Liver (tissue), 9 donors: ENCODE results near the gene TJP3. TPM values are rescaled to one million over a fixed set of nuclear protein-coding genes. Genes with fewer than 3 reads are reported as not detected.

Experiments
- DNase-seq: peaks from one replicate; pipeline ENCODE4 v3.0.0-alpha.2; 2017; ENCODE audit warnings: low spot score
- H3K27ac ChIP-seq, 2 donors: one replicate each; pipeline ENCODE4 v1.7.0; 2013; ENCODE audit warnings: inconsistent platforms in 2 of 2, low read length in 2 of 2, control low read depth in 1 of 2, low read depth in 1 of 2, mild to moderate bottlenecking in 1 of 2
- H3K27me3 ChIP-seq, 4 donors: one replicate each; pipeline versions ENCODE4 v1.6.1 to v1.7.0; 2013; ENCODE audit warnings: low read length in 3 of 4, inconsistent platforms in 1 of 4, mild to moderate bottlenecking in 1 of 4, moderate library complexity in 1 of 4; ENCODE audit not compliant: control insufficient read depth in 4 of 4, insufficient read depth in 4 of 4
- H3K36me3 ChIP-seq, 4 donors: one replicate each; pipeline versions ENCODE4 v1.6.1 to v1.7.0; 2013; ENCODE audit warnings: low read length in 3 of 4, mild to moderate bottlenecking in 3 of 4, low read depth in 1 of 4, moderate library complexity in 1 of 4; ENCODE audit not compliant: control insufficient read depth in 4 of 4, insufficient read depth in 3 of 4
- H3K4me1 ChIP-seq, 4 donors: one replicate each; pipeline versions ENCODE4 v1.6.1 to v1.7.0; 2013; ENCODE audit warnings: low read length in 3 of 4, mild to moderate bottlenecking in 3 of 4, moderate library complexity in 1 of 4; ENCODE audit not compliant: control insufficient read depth in 4 of 4, insufficient read depth in 4 of 4
- H3K4me3 ChIP-seq, 3 donors: one replicate each; pipeline versions ENCODE4 v1.6.1 to v1.7.0; 2013; ENCODE audit warnings: low read length in 3 of 3, control low read depth in 1 of 3, low read depth in 1 of 3, mild to moderate bottlenecking in 1 of 3
- H3K9ac ChIP-seq, 2 donors: one replicate each; pipeline ENCODE4 v1.7.0; 2013; ENCODE audit warnings: low read length in 2 of 2, mild to moderate bottlenecking in 2 of 2, moderate library complexity in 2 of 2, control low read depth in 1 of 2, low read depth in 1 of 2
- H3K9me3 ChIP-seq, 4 donors: one replicate each; pipeline versions ENCODE4 v1.6.1 to v1.7.0; 2013; ENCODE audit warnings: low read length in 3 of 4; ENCODE audit not compliant: control insufficient read depth in 4 of 4
- EGR1 ChIP-seq, 2 donors: IDR thresholded peaks; 2 replicates each; pipeline ENCODE4 v1.6.1; 2016 to 2018; ENCODE audit warnings: antibody characterized with exemption in 2 of 2, low read depth in 2 of 2
- FOXA1 ChIP-seq: IDR thresholded peaks from 2 replicates; pipeline ENCODE4 v1.6.1; 2016; ENCODE audit warnings: antibody characterized with exemption
- FOXA2 ChIP-seq: IDR thresholded peaks from 2 replicates; pipeline ENCODE4 v1.6.1; 2016; ENCODE audit warnings: antibody characterized with exemption
- GABPA ChIP-seq, 2 donors: IDR thresholded peaks in 1 of 2; conservative IDR thresholded peaks in 1 of 2; 2 replicates each; pipeline ENCODE4 v1.6.1; 2016; ENCODE audit warnings: antibody characterized with exemption in 2 of 2, mild to moderate bottlenecking in 1 of 2, moderate library complexity in 1 of 2
- HNF4A ChIP-seq, 2 donors: conservative IDR thresholded peaks; 2 replicates each; pipeline ENCODE4 v1.6.1; 2016; ENCODE audit warnings: antibody characterized with exemption in 2 of 2, mild to moderate bottlenecking in 2 of 2
- HNF4G ChIP-seq: IDR thresholded peaks from 2 replicates; pipeline ENCODE4 v1.6.1; 2016; ENCODE audit warnings: antibody characterized with exemption
- JUND ChIP-seq, 2 donors: IDR thresholded peaks; 2 replicates each; pipeline ENCODE4 v1.6.1; 2016; ENCODE audit warnings: antibody characterized with exemption in 2 of 2
- NR2F2 ChIP-seq: IDR thresholded peaks from 2 replicates; pipeline ENCODE4 v1.6.1; 2016; ENCODE audit warnings: antibody characterized with exemption
- RAD21 ChIP-seq, 2 donors: IDR thresholded peaks; 2 replicates each; pipeline ENCODE4 v1.6.1; 2016; ENCODE audit warnings: antibody characterized with exemption in 2 of 2, mild to moderate bottlenecking in 2 of 2
- RXRA ChIP-seq, 2 donors: IDR thresholded peaks; 2 replicates each; pipeline ENCODE4 v1.6.1; 2017 to 2018; ENCODE audit warnings: antibody characterized with exemption in 2 of 2, mild to moderate bottlenecking in 1 of 2
- SP1 ChIP-seq: IDR thresholded peaks from 2 replicates; pipeline ENCODE4 v1.6.1; 2018; ENCODE audit warnings: antibody characterized with exemption, mild to moderate bottlenecking
- TAF1 ChIP-seq: conservative IDR thresholded peaks from 2 replicates; pipeline ENCODE4 v1.6.1; 2016; ENCODE audit warnings: antibody characterized with exemption, mild to moderate bottlenecking
- YY1 ChIP-seq: IDR thresholded peaks from 2 replicates; pipeline ENCODE4 v1.6.1; 2016; ENCODE audit warnings: antibody characterized with exemption, mild to moderate bottlenecking
- WGBS: extraction: QIAGEN DNeasy Blood & Tissue Kit; methylation state at CpG from one replicate; pipeline ENCODE4 v1.1.7; 2013; 5-methylcytosine and 5-hydroxymethylcytosine counted together
- polyA plus RNA-seq, 2 donors: library from polyadenylated mRNA; stranded (reverse) in 1 of 2; unstranded in 1 of 2; fragments of 200-250 nt in 1 of 2; fragments of >200 nt in 1 of 2; fragmentation: Nextera tagmentation in 1 of 2; extraction: Ambion mirVana in 1 of 2; gene quantifications; one replicate each; pipeline versions ENCODE4 v1.2.1 to v1.2.3, GENCODE V29; 2013 to 2015
- total RNA-seq, 2 donors: library from RNA; depleted of rRNA; stranded (reverse); fragments of >200 nt; gene quantifications; one replicate each; pipeline ENCODE4 v1.2.3, GENCODE V29; 2014
- TF ChIP-seq, protein P1 (sequence below): IDR thresholded peaks from 2 replicates; pipeline ENCODE4 v1.6.1; 2016; ENCODE audit warnings: antibody characterized with exemption
- TF ChIP-seq, protein P2 (sequence below): IDR thresholded peaks from 2 replicates; pipeline ENCODE4 v1.6.1; 2016; ENCODE audit warnings: antibody characterized with exemption
- TF ChIP-seq, protein P3 (sequence below): IDR thresholded peaks from 2 replicates; pipeline ENCODE4 v1.6.1; 2016; ENCODE audit warnings: antibody characterized with exemption
- TF ChIP-seq, protein P4 (sequence below): IDR thresholded peaks from 2 replicates; pipeline ENCODE4 v1.6.1; 2016; ENCODE audit warnings: antibody characterized with exemption, mild to moderate bottlenecking
- TF ChIP-seq, protein P5 (sequence below): fragments of 150-350 bp; IDR thresholded peaks from 2 replicates; pipeline ENCODE4 v1.5.1; 2017; ENCODE audit warnings: improper control_type of control experiment, low read depth, low read length; ENCODE audit not compliant: missing input control
- donor health status: healthy.
- donor health status: healthy.
- donor health status: healthy.
- donor health status: healthy.
- donor health status: healthy.

Gene TJP3
- total and polyA plus RNA-seq, 4 donors: 6.0 to 9.8 (median 6.7) TPM

DNA sequence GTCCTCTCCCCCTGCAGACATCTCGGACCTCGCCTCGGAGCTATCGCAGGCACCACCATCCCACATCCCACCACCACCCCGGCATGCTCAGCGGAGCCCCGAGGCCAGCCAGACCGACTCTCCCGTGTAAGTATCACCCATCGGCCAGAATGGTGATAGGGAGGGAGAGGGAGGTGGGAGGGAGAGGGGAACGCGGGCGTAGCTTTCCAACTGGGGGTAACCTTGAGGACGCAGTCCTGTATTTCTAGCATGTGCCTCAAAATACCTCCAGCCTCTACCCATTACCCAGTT is 26.1 kb downstream of the TJP3 start:
- DNase-seq: no peak
- peaks cover 3 to 20% (median 6%) of the 10 kb centered on the region in 4 donors for H3K36me3 ChIP-seq
- H3K4me3 ChIP-seq: no peak overlapping the region
- H3K27me3 ChIP-seq: no peaks in the 10 kb centered on the region
- H3K4me1 ChIP-seq: no peaks in the 10 kb centered on the region
- WGBS: 98% methylated on average over 14 of the region's 14 CpGs
- H3K9ac ChIP-seq: no peak overlapping the region
- no peak overlapping the region for H3K27ac ChIP-seq
- H3K9me3 ChIP-seq: no peaks in the 10 kb centered on the region
- no peak for TF ChIP-seq YY1
- TF ChIP-seq RAD21 (IDR thresholded peaks at IDR 0.05): no peak
- no peak for TF ChIP-seq GABPA (IDR thresholded peaks at IDR 0.05 in 1 of 2, conservative IDR thresholded peaks at IDR 0.05 in 1 of 2)
- TF ChIP-seq, protein P1, sequence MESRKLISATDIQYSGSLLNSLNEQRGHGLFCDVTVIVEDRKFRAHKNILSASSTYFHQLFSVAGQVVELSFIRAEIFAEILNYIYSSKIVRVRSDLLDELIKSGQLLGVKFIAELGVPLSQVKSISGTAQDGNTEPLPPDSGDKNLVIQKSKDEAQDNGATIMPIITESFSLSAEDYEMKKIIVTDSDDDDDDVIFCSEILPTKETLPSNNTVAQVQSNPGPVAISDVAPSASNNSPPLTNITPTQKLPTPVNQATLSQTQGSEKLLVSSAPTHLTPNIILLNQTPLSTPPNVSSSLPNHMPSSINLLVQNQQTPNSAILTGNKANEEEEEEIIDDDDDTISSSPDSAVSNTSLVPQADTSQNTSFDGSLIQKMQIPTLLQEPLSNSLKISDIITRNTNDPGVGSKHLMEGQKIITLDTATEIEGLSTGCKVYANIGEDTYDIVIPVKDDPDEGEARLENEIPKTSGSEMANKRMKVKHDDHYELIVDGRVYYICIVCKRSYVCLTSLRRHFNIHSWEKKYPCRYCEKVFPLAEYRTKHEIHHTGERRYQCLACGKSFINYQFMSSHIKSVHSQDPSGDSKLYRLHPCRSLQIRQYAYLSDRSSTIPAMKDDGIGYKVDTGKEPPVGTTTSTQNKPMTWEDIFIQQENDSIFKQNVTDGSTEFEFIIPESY: no peak
- TF ChIP-seq NR2F2: no peak
- no peak for TF ChIP-seq FOXA1
- TF ChIP-seq HNF4A (conservative IDR thresholded peaks at IDR 0.05): no peak
- TF ChIP-seq, protein P2, sequence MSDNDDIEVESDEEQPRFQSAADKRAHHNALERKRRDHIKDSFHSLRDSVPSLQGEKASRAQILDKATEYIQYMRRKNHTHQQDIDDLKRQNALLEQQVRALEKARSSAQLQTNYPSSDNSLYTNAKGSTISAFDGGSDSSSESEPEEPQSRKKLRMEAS: no peak
- TF ChIP-seq, protein P3, sequence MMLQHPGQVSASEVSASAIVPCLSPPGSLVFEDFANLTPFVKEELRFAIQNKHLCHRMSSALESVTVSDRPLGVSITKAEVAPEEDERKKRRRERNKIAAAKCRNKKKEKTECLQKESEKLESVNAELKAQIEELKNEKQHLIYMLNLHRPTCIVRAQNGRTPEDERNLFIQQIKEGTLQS: no peak
- TF ChIP-seq TAF1: no peak
- no peak for TF ChIP-seq FOXA2
- TF ChIP-seq JUND (IDR thresholded peaks at IDR 0.05): no peak
- TF ChIP-seq, protein P4, sequence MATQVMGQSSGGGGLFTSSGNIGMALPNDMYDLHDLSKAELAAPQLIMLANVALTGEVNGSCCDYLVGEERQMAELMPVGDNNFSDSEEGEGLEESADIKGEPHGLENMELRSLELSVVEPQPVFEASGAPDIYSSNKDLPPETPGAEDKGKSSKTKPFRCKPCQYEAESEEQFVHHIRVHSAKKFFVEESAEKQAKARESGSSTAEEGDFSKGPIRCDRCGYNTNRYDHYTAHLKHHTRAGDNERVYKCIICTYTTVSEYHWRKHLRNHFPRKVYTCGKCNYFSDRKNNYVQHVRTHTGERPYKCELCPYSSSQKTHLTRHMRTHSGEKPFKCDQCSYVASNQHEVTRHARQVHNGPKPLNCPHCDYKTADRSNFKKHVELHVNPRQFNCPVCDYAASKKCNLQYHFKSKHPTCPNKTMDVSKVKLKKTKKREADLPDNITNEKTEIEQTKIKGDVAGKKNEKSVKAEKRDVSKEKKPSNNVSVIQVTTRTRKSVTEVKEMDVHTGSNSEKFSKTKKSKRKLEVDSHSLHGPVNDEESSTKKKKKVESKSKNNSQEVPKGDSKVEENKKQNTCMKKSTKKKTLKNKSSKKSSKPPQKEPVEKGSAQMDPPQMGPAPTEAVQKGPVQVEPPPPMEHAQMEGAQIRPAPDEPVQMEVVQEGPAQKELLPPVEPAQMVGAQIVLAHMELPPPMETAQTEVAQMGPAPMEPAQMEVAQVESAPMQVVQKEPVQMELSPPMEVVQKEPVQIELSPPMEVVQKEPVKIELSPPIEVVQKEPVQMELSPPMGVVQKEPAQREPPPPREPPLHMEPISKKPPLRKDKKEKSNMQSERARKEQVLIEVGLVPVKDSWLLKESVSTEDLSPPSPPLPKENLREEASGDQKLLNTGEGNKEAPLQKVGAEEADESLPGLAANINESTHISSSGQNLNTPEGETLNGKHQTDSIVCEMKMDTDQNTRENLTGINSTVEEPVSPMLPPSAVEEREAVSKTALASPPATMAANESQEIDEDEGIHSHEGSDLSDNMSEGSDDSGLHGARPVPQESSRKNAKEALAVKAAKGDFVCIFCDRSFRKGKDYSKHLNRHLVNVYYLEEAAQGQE: no peak
- TF ChIP-seq EGR1 (IDR thresholded peaks at IDR 0.05; ENCODE audit: low read depth in 2 of 2): no peak
- TF ChIP-seq RXRA (IDR thresholded peaks at IDR 0.05): no peak
- TF ChIP-seq, protein P5, sequence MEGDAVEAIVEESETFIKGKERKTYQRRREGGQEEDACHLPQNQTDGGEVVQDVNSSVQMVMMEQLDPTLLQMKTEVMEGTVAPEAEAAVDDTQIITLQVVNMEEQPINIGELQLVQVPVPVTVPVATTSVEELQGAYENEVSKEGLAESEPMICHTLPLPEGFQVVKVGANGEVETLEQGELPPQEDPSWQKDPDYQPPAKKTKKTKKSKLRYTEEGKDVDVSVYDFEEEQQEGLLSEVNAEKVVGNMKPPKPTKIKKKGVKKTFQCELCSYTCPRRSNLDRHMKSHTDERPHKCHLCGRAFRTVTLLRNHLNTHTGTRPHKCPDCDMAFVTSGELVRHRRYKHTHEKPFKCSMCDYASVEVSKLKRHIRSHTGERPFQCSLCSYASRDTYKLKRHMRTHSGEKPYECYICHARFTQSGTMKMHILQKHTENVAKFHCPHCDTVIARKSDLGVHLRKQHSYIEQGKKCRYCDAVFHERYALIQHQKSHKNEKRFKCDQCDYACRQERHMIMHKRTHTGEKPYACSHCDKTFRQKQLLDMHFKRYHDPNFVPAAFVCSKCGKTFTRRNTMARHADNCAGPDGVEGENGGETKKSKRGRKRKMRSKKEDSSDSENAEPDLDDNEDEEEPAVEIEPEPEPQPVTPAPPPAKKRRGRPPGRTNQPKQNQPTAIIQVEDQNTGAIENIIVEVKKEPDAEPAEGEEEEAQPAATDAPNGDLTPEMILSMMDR: no peak
- no peak for TF ChIP-seq HNF4G
- no peak for TF ChIP-seq SP1
